Measurements from ENCODE around the gene MDP1.

The MDP1 gene

GRCh38 chr14:24212924-24213865 lies 2.7 kb downstream of the MDP1 start, which contains the start of gene CHMP4A:
Gene CHMP4A, minus strand, starts transcription at chr14:24213488. Its CDS starts 49 bp downstream, at chr14:24213439.
- Histone ChIP-seq H3K4ac (ENCODE audit: low read depth, low read length) (peak within 1 kb of the TSS; percentile 85), H3K27me3 (ENCODE audit: insufficient read depth, low read length, poor library complexity) (no peaks in the 10 kb centered on the region), H3K23ac (ENCODE audit: low read length) (no peak within 1 kb of the TSS), H2AK5ac (ENCODE audit: low read length) (peak within 1 kb of the TSS; percentile 14), H3K4me2 (ENCODE audit: low read length) (peak within 1 kb of the TSS; percentile 86), H4K8ac (ENCODE audit: low read depth, low read length) (peak within 1 kb of the TSS; percentile 77), H3K4me1 (ENCODE audit: control insufficient read depth, low read depth, low read length) (peaks cover 4% of the 10 kb centered on the region), H3K18ac (ENCODE audit: low read length) (peak within 1 kb of the TSS; percentile 82), H2BK120ac (ENCODE audit: low read depth, low read length) (no peak within 1 kb of the TSS), H4K5ac (ENCODE audit: low read length) (peak within 1 kb of the TSS; percentile 78), H3K36me3 (ENCODE audit: control insufficient read depth, insufficient read depth, low read length) (peaks cover 4% of the 10 kb centered on the region), H3K27ac (ENCODE audit: low read depth, low read length) (peak within 1 kb of the TSS; percentile 98), H3K4me3 (ENCODE audit: low read length) (peak within 1 kb of the TSS; percentile 57), H3K9ac (ENCODE audit: low read length) (peak within 1 kb of the TSS; percentile 88), H3K79me1 (ENCODE audit: low read length) (no peaks in the 10 kb centered on the region), H3K79me2 (ENCODE audit: control insufficient read depth, insufficient read depth, low read length) (no peaks in the 10 kb centered on the region), H2BK5ac (ENCODE audit: low read length) (peak within 1 kb of the TSS; percentile 26), H2BK15ac (replicated peaks; ENCODE audit: low read depth) (no peak within 1 kb of the TSS), H3K56ac (ENCODE audit: low read length) (peak within 1 kb of the TSS; percentile 84)
- peak; percentile 100 for DNase-seq
- WGBS (ENCODE audit: extremely low coverage, insufficient coverage, low lambda C conversion rate) = no CpG with 5 or more reads among the region's 53 CpGs

- no peak overlapping the region for H3K4ac ChIP-seq (ENCODE audit: low read depth, low read length)
- no peaks in the 10 kb centered on the region for H3K79me1 ChIP-seq (ENCODE audit: low read length)
- no peak overlapping the region for H2BK15ac ChIP-seq (replicated peaks; ENCODE audit: low read depth)
- H3K9ac ChIP-seq (ENCODE audit: low read length) = no peak overlapping the region
- no peak overlapping the region for H2BK120ac ChIP-seq (ENCODE audit: low read depth, low read length)
- no peak overlapping the region for H3K23ac ChIP-seq (ENCODE audit: low read length)
- no peaks in the 10 kb centered on the region for H3K27me3 ChIP-seq (ENCODE audit: insufficient read depth, low read length, poor library complexity)
- peaks cover 4% of the 10 kb centered on the region for H3K4me1 ChIP-seq (ENCODE audit: control insufficient read depth, low read depth, low read length)
- H4K5ac ChIP-seq (ENCODE audit: low read length) = no peak overlapping the region
- no peak overlapping the region for H3K18ac ChIP-seq (ENCODE audit: low read length)
- no peak overlapping the region for H4K8ac ChIP-seq (ENCODE audit: low read depth, low read length)
- H2AK5ac ChIP-seq (ENCODE audit: low read length) = no peak overlapping the region
- no peak for DNase-seq
- no peak overlapping the region for H2BK5ac ChIP-seq (ENCODE audit: low read length)
- no peak overlapping the region for H3K27ac ChIP-seq (ENCODE audit: low read depth, low read length)
- peaks cover 7% of the 10 kb centered on the region for H3K36me3 ChIP-seq (ENCODE audit: control insufficient read depth, insufficient read depth, low read length)
- H3K4me3 ChIP-seq (ENCODE audit: low read length) = no peak overlapping the region
- no peak overlapping the region for H3K4me2 ChIP-seq (ENCODE audit: low read length)
- H3K79me2 ChIP-seq (ENCODE audit: control insufficient read depth, insufficient read depth, low read length) = no peaks in the 10 kb centered on the region
- H3K56ac ChIP-seq (ENCODE audit: low read length) = no peak overlapping the region
- no CpG with 5 or more reads among the region's 6 CpGs for WGBS (ENCODE audit: extremely low coverage, insufficient coverage, low lambda C conversion rate)
Measured at GRCh38 chr14:24211311-24211710, 4.6 kb downstream of the MDP1 start.

- peaks cover 11% of the 10 kb centered on the region for H3K36me3 ChIP-seq (ENCODE audit: control insufficient read depth, insufficient read depth, low read length)
- no peak overlapping the region for H3K9ac ChIP-seq (ENCODE audit: low read length)
- no peak overlapping the region for H2BK15ac ChIP-seq (replicated peaks; ENCODE audit: low read depth)
- DNase-seq = no peak
- H3K56ac ChIP-seq (ENCODE audit: low read length) = no peak overlapping the region
- H3K4me2 ChIP-seq (ENCODE audit: low read length) = no peak overlapping the region
- H2BK5ac ChIP-seq (ENCODE audit: low read length) = no peak overlapping the region
- H3K4me3 ChIP-seq (ENCODE audit: low read length) = no peak overlapping the region
- H3K27ac ChIP-seq (ENCODE audit: low read depth, low read length) = no peak overlapping the region
- H3K4me1 ChIP-seq (ENCODE audit: control insufficient read depth, low read depth, low read length) = no peaks in the 10 kb centered on the region
- H3K4ac ChIP-seq (ENCODE audit: low read depth, low read length) = no peak overlapping the region
- H3K18ac ChIP-seq (ENCODE audit: low read length) = no peak overlapping the region
- H2BK120ac ChIP-seq (ENCODE audit: low read depth, low read length) = no peak overlapping the region
- H3K79me1 ChIP-seq (ENCODE audit: low read length) = no peaks in the 10 kb centered on the region
- no peak overlapping the region for H4K8ac ChIP-seq (ENCODE audit: low read depth, low read length)
- H2AK5ac ChIP-seq (ENCODE audit: low read length) = no peak overlapping the region
- H3K27me3 ChIP-seq (ENCODE audit: insufficient read depth, low read length, poor library complexity) = no peaks in the 10 kb centered on the region
- H4K5ac ChIP-seq (ENCODE audit: low read length) = no peak overlapping the region
- H3K79me2 ChIP-seq (ENCODE audit: control insufficient read depth, insufficient read depth, low read length) = no peaks in the 10 kb centered on the region
- WGBS (ENCODE audit: extremely low coverage, insufficient coverage, low lambda C conversion rate) = no CpG with 5 or more reads among the region's 2 CpGs
- H3K23ac ChIP-seq (ENCODE audit: low read length) = no peak overlapping the region
Measured at GRCh38 chr14:24207625-24208024, 8.2 kb downstream of the MDP1 start.

DNA sequence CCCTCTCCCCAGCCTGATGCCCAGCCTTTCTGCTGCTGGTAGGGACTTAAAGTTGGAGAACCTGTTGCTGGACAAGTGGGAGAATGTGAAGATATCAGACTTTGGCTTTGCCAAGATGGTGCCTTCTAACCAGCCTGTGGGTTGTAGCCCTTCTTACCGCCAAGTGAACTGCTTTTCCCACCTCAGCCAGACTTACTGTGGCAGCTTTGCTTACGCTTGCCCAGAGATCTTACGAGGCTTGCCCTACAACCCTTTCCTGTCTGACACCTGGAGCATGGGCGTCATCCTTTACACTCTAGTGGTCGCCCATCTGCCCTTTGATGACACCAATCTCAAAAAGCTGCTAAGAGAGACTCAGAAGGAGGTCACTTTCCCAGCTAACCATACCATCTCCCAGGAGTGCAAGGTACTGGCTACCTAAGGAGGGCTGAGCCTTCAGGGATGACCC lies 8.7 kb downstream of the MDP1 start:
- Histone ChIP-seq H3K79me2 (ENCODE audit: control insufficient read depth, insufficient read depth, low read length) (no peaks in the 10 kb centered on the region), H3K27me3 (ENCODE audit: insufficient read depth, low read length, poor library complexity) (no peaks in the 10 kb centered on the region), H3K79me1 (ENCODE audit: low read length) (no peaks in the 10 kb centered on the region), H3K9ac (ENCODE audit: low read length) (no peak overlapping the region), H2BK5ac (ENCODE audit: low read length) (no peak overlapping the region), H3K18ac (ENCODE audit: low read length) (no peak overlapping the region), H3K36me3 (ENCODE audit: control insufficient read depth, insufficient read depth, low read length) (peaks cover 11% of the 10 kb centered on the region), H4K5ac (ENCODE audit: low read length) (no peak overlapping the region), H3K56ac (ENCODE audit: low read length) (no peak overlapping the region), H2AK5ac (ENCODE audit: low read length) (no peak overlapping the region), H3K4me3 (ENCODE audit: low read length) (no peak overlapping the region), H2BK15ac (replicated peaks; ENCODE audit: low read depth) (no peak overlapping the region), H3K23ac (ENCODE audit: low read length) (no peak overlapping the region), H3K4me1 (ENCODE audit: control insufficient read depth, low read depth, low read length) (no peaks in the 10 kb centered on the region), H4K8ac (ENCODE audit: low read depth, low read length) (no peak overlapping the region), H3K4me2 (ENCODE audit: low read length) (no peak overlapping the region), H2BK120ac (ENCODE audit: low read depth, low read length) (no peak overlapping the region), H3K27ac (ENCODE audit: low read depth, low read length) (no peak overlapping the region), H3K4ac (ENCODE audit: low read depth, low read length) (no peak overlapping the region)
- no peak for DNase-seq
- no CpG with 5 or more reads among the region's 5 CpGs for WGBS (ENCODE audit: extremely low coverage, insufficient coverage, low lambda C conversion rate)

- no peak overlapping the region for H3K4me2 ChIP-seq (ENCODE audit: low read length)
- H3K18ac ChIP-seq (ENCODE audit: low read length) = no peak overlapping the region
- no peaks in the 10 kb centered on the region for H3K27me3 ChIP-seq (ENCODE audit: insufficient read depth, low read length, poor library complexity)
- no peak overlapping the region for H3K56ac ChIP-seq (ENCODE audit: low read length)
- H3K9ac ChIP-seq (ENCODE audit: low read length) = no peak overlapping the region
- DNase-seq = no peak
- H4K5ac ChIP-seq (ENCODE audit: low read length) = no peak overlapping the region
- H3K27ac ChIP-seq (ENCODE audit: low read depth, low read length) = no peak overlapping the region
- H3K23ac ChIP-seq (ENCODE audit: low read length) = no peak overlapping the region
- H4K8ac ChIP-seq (ENCODE audit: low read depth, low read length) = no peak overlapping the region
- H2AK5ac ChIP-seq (ENCODE audit: low read length) = no peak overlapping the region
- no peaks in the 10 kb centered on the region for H3K79me1 ChIP-seq (ENCODE audit: low read length)
- H3K4me1 ChIP-seq (ENCODE audit: control insufficient read depth, low read depth, low read length) = no peaks in the 10 kb centered on the region
- H3K4me3 ChIP-seq (ENCODE audit: low read length) = no peak overlapping the region
- no peak overlapping the region for H2BK15ac ChIP-seq (replicated peaks; ENCODE audit: low read depth)
- no peaks in the 10 kb centered on the region for H3K79me2 ChIP-seq (ENCODE audit: control insufficient read depth, insufficient read depth, low read length)
- no peak overlapping the region for H2BK5ac ChIP-seq (ENCODE audit: low read length)
- H3K4ac ChIP-seq (ENCODE audit: low read depth, low read length) = no peak overlapping the region
- WGBS (ENCODE audit: extremely low coverage, insufficient coverage, low lambda C conversion rate) = no CpG with 5 or more reads among the region's 11 CpGs
- peaks cover 11% of the 10 kb centered on the region for H3K36me3 ChIP-seq (ENCODE audit: control insufficient read depth, insufficient read depth, low read length)
- H2BK120ac ChIP-seq (ENCODE audit: low read depth, low read length) = no peak overlapping the region
Measured at GRCh38 chr14:24206260-24207103, 9.4 kb downstream of the MDP1 start.
